KOPT-K1 (cell line): ENCODE measurements around the gene TAF1A.

Experiments
- H3K27ac ChIP-seq: fragments of 200-600 bp; sonication (generic); 2 replicates; pipeline ENCODE4 v1.5.1; 2016; ENCODE audit warnings: antibody characterized with exemption, mild to moderate bottlenecking, low read depth, low read length; ENCODE audit not compliant: poor library complexity, severe bottlenecking
- H3K36me3 ChIP-seq: fragments of 200-600 bp; sonication (generic); 2 replicates; pipeline ENCODE4 v1.5.1; 2017; ENCODE audit warnings: antibody characterized with exemption, mild to moderate bottlenecking, low read length, moderate library complexity; ENCODE audit not compliant: insufficient read depth
- H3K9me3 ChIP-seq: fragments of 200-600 bp; sonication (generic); 2 replicates; pipeline ENCODE4 v1.5.1; 2017; ENCODE audit warnings: antibody characterized with exemption, low read length, mild to moderate bottlenecking; ENCODE audit not compliant: insufficient read depth, poor library complexity, severe bottlenecking

TAF1A gene

GRCh38 chr1:222561656-222562055 lies 28.1 kb downstream of the TAF1A start:
- no peaks in the 10 kb centered on the region for H3K9me3 ChIP-seq
- peaks cover 85% of the 10 kb centered on the region for H3K36me3 ChIP-seq
- no peak overlapping the region for H3K27ac ChIP-seq

- no peak overlapping the region for H3K27ac ChIP-seq
- peaks cover 73% of the 10 kb centered on the region for H3K36me3 ChIP-seq
Observed at GRCh38 chr1:222557574-222557973, 32.2 kb downstream of the TAF1A start.

GRCh38 chr1:222557148-222557547 lies 32.6 kb downstream of the TAF1A start:
- H3K9me3 ChIP-seq, result no peaks in the 10 kb centered on the region
- no peak overlapping the region for H3K27ac ChIP-seq
- H3K36me3 ChIP-seq, result peaks cover 69% of the 10 kb centered on the region

More at GRCh38 chr1:222557574-222557973, 32.2 kb downstream of the TAF1A start:
- H3K9me3 ChIP-seq, result no peaks in the 10 kb centered on the region

GRCh38 chr1:222555992-222556615 lies 33.6 kb downstream of the TAF1A start:
- Histone ChIP-seq H3K27ac (no peak overlapping the region), H3K36me3 (peaks cover 61% of the 10 kb centered on the region), H3K9me3 (no peaks in the 10 kb centered on the region)

- Histone ChIP-seq H3K9me3 (no peaks in the 10 kb centered on the region), H3K27ac (no peak overlapping the region), H3K36me3 (peaks cover 42% of the 10 kb centered on the region)
Observed at GRCh38 chr1:222554177-222554576, 35.6 kb downstream of the TAF1A start.

- H3K36me3 ChIP-seq, result peaks cover 29% of the 10 kb centered on the region
- no peaks in the 10 kb centered on the region for H3K9me3 ChIP-seq
- no peak overlapping the region for H3K27ac ChIP-seq
Observed at GRCh38 chr1:222552882-222553281, 36.9 kb downstream of the TAF1A start.

- no peak within 1 kb of the TSS for H3K27ac ChIP-seq
- no peaks in the 10 kb centered on the region for H3K9me3 ChIP-seq
- no peaks in the 10 kb centered on the region for H3K36me3 ChIP-seq
Observed at GRCh38 chr1:222547944-222548671, 41.6 kb downstream of the TAF1A start, which contains the start of gene HHIPL2. HHIPL2 (minus strand) TSS chr1:222548104; CDS start chr1:222548044, 60 bp downstream.

GRCh38 chr1:222547260-222547614 lies 42.5 kb downstream of the TAF1A start:
- no peaks in the 10 kb centered on the region for H3K36me3 ChIP-seq

GRCh38 chr1:222546548-222547259 lies 43.0 kb downstream of the TAF1A start:
- no peaks in the 10 kb centered on the region for H3K9me3 ChIP-seq
- no peak overlapping the region for H3K27ac ChIP-seq
- no peaks in the 10 kb centered on the region for H3K36me3 ChIP-seq

More at GRCh38 chr1:222547260-222547614, 42.5 kb downstream of the TAF1A start:
- no peak overlapping the region for H3K27ac ChIP-seq
- H3K9me3 ChIP-seq, result no peaks in the 10 kb centered on the region

- no peaks in the 10 kb centered on the region for H3K36me3 ChIP-seq
- H3K27ac ChIP-seq, result no peak overlapping the region
- H3K9me3 ChIP-seq, result no peaks in the 10 kb centered on the region
Observed at GRCh38 chr1:222546091-222546490, 43.6 kb downstream of the TAF1A start.

GRCh38 chr1:222543817-222544216 lies 45.9 kb downstream of the TAF1A start:
- no peaks in the 10 kb centered on the region for H3K9me3 ChIP-seq
- H3K27ac ChIP-seq, result no peak overlapping the region
- no peaks in the 10 kb centered on the region for H3K36me3 ChIP-seq

GRCh38 chr1:222540598-222540995 lies 49.1 kb downstream of the TAF1A start:
- no peaks in the 10 kb centered on the region for H3K36me3 ChIP-seq
- H3K9me3 ChIP-seq, result no peaks in the 10 kb centered on the region
- no peak overlapping the region for H3K27ac ChIP-seq

- Histone ChIP-seq H3K27ac (no peak overlapping the region), H3K9me3 (no peaks in the 10 kb centered on the region), H3K36me3 (no peaks in the 10 kb centered on the region)
Observed at GRCh38 chr1:222539951-222540597, 49.7 kb downstream of the TAF1A start.

- H3K27ac ChIP-seq, result no peak overlapping the region
- H3K9me3 ChIP-seq, result no peaks in the 10 kb centered on the region
- no peaks in the 10 kb centered on the region for H3K36me3 ChIP-seq
Observed at GRCh38 chr1:222535455-222535854, 54.3 kb downstream of the TAF1A start.

GRCh38 chr1:222530852-222531251 lies 58.9 kb downstream of the TAF1A start:
- Histone ChIP-seq H3K9me3 (no peaks in the 10 kb centered on the region), H3K27ac (no peak overlapping the region), H3K36me3 (no peaks in the 10 kb centered on the region)
